HUES48 (cell line): ENCODE data around the gene CDC40.
"Not testable (repeated sequence)": the region's sequence is repeated elsewhere in the genome, so short reads cannot be mapped to it uniquely, and the experiment has no call there.

Experiments
- H3K27ac ChIP-seq: one replicate; pipeline ENCODE4 v1.7.0; 2013; ENCODE audit warnings: low read depth, low read length, inconsistent platforms
- H3K27me3 ChIP-seq: 2 replicates; pipeline ENCODE4 v1.6.1; 2013; ENCODE audit warnings: mild to moderate bottlenecking, low read length; ENCODE audit not compliant: control insufficient read depth, insufficient read depth
- H3K36me3 ChIP-seq: 2 replicates; pipeline ENCODE4 v1.6.1; 2013; ENCODE audit warnings: low read length; ENCODE audit not compliant: control insufficient read depth, insufficient read depth
- H3K4me1 ChIP-seq: 2 replicates; pipeline ENCODE4 v1.6.1; 2013; ENCODE audit warnings: mild to moderate bottlenecking, low read length; ENCODE audit not compliant: control insufficient read depth, insufficient read depth
- H3K4me3 ChIP-seq: 2 replicates; pipeline ENCODE4 v1.5.1; 2013; ENCODE audit warnings: mild to moderate bottlenecking, low read depth, low read length
- H3K9ac ChIP-seq: 2 replicates; pipeline ENCODE4 v1.6.1; 2013; ENCODE audit warnings: mild to moderate bottlenecking, low read depth, low read length, moderate library complexity
- H3K9me3 ChIP-seq: 2 replicates; pipeline ENCODE4 v1.6.1; 2013; ENCODE audit warnings: low read length; ENCODE audit not compliant: control insufficient read depth, insufficient read depth

CDC40 gene

DNA sequence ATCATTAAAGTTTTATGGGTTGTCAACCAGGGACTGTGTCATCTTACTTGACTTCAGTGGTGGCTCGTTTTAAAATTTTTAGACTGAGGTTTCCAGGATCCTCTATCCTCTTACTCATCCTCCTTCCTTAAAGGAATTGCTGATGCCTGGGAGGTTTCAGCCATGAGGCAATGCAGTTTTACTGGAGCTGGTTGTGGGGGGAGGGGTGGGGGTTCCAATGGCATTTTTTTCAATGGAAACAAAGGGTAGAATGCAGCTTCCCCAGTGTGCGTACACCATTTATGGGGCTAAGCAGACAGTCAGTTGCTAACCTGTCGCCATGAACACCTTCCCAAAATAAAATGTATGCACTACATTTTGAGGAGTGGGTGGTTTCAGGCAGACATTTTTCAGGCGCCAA is 89.9 kb downstream of the CDC40 start:
- no peaks in the 10 kb centered on the region for H3K27me3 ChIP-seq
- peak overlapping the region; percentile 28; the same call in 1 of the 2 replicates for H3K4me3 ChIP-seq
- no peaks in the 10 kb centered on the region for H3K36me3 ChIP-seq
- H3K27ac ChIP-seq = peak overlapping the region; percentile 91
- peak overlapping the region; percentile 69; the same call in 1 of the 2 replicates for H3K9ac ChIP-seq
- peaks cover 15% of the 10 kb centered on the region for H3K4me1 ChIP-seq
- H3K9me3 ChIP-seq = no peaks in the 10 kb centered on the region

DNA sequence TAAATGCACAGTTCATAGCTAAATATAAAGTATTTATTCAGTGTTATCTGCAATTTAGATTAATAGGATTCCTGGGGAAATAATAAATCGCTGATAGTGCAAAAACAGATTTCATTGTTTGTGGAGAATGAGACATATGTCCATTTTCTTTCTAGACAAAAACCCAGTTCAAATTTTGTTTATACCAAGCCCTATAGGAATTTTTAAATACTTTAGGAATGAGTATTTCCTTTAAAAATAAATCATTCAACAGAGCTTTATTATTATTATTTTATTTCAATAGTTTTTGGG is 91.5 kb downstream of the CDC40 start:
- H3K27me3 ChIP-seq = no peaks in the 10 kb centered on the region
- H3K4me1 ChIP-seq = peaks cover 20% of the 10 kb centered on the region

DNA sequence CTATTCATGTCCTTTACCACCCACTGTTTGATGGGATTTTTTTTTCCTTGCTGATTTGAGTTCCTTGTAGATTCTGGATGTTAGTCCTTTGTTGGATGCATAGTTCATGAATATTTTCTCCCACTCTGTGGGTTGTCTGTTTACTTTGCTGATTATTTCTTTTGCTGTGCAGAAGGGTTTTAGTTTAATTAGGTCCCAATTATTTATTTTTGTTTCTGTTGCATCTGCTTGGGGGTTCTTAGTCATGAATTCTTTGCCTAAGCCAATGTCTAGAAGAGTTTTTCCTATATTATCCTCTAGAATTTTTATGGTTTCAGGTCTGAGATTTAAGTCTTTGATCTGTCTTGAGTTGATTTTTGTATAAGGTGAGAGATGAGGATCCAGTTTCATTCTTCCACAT is 92.6 kb downstream of the CDC40 start:
- H3K4me3 ChIP-seq, H3K27me3 ChIP-seq, H3K9me3 ChIP-seq, H3K36me3 ChIP-seq, H3K9ac ChIP-seq, H3K27ac ChIP-seq: not testable (repeated sequence)
- H3K4me1 ChIP-seq = peaks cover 26% of the 10 kb centered on the region

More for the DNA sequence above, 91.5 kb downstream of the CDC40 start:
- H3K9me3 ChIP-seq = no peaks in the 10 kb centered on the region
- H3K36me3 ChIP-seq = no peaks in the 10 kb centered on the region
- no peak overlapping the region for H3K27ac ChIP-seq
- H3K9ac ChIP-seq = no peak overlapping the region
- no peak overlapping the region for H3K4me3 ChIP-seq

- Histone ChIP-seq H3K9ac (no peak overlapping the region), H3K4me3 (no peak overlapping the region), H3K27ac (no peak overlapping the region), H3K9me3 (no peaks in the 10 kb centered on the region), H3K27me3 (no peaks in the 10 kb centered on the region), H3K4me1 (peaks cover 10% of the 10 kb centered on the region), H3K36me3 (no peaks in the 10 kb centered on the region)
Measured at GRCh38 chr6:110277100-110277665, 97.0 kb downstream of the CDC40 start.
